Measurements from ENCODE around the gene CTR9.

Gene CTR9

DNA sequence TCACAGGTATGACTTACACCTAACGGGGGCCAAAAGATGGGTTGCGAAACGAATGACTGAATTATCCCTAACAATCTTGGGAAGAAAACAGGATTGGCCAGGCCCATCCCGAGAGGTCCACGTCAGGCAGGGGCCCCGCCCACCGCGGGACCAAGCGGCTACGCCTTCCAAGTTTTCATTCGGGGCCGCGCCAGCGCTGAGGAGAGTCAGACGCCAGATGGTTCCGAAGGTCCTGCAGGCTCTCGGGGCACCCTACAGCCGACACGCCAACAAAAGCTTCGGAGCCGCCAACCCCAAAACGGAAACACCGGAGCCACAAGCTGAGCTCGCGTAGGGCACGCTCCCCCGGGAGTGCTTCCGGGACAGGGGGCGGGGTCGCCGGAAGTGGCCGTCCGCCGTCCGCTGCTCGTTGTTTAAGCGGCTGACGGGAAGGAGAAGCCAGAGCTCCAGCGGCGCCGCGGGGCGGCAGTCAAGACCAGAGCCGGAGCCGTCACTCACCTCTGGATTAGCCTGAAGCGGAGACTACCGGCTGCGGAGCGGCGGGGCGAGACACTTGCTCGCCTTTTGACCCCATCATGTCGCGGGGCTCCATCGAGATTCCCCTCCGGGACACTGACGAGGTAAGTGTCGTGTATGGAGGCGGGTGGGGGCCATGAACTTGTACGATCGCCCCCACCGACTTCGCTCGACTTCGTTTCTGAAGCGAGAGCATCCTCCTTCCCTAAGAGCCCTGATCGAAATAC lies at the start of gene CTR9:
Gene CTR9, plus strand, starts transcription at position 409 of the 743 bp plus-strand sequence. Its CDS starts 167 bp downstream, at position 576.
- peak; percentile 98 for DNase-seq

DNA sequence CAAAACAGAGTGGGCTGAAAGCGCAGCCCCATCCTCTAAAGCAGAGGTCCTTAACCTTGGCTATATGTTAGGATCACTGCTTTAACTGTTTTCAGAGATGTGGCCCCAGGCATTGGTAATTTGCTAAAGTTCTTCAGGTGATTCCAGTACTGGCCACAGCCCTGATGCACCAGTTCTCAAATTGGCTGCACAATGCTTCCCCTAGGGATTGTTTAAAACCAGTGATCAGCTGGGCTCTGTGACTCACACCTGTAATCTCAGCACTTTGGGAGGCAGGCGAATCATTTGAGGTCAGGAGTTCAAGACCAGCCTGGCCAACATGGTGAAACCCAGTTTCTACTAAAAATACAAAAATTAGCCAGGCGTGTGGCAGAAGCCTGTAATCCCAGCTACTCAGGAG lies 49.1 kb upstream of the CTR9 start:
- no peak for DNase-seq

GRCh38 chr11:10708131-10708530 lies 42.9 kb upstream of the CTR9 start:
- DNase-seq: no peak

DNA sequence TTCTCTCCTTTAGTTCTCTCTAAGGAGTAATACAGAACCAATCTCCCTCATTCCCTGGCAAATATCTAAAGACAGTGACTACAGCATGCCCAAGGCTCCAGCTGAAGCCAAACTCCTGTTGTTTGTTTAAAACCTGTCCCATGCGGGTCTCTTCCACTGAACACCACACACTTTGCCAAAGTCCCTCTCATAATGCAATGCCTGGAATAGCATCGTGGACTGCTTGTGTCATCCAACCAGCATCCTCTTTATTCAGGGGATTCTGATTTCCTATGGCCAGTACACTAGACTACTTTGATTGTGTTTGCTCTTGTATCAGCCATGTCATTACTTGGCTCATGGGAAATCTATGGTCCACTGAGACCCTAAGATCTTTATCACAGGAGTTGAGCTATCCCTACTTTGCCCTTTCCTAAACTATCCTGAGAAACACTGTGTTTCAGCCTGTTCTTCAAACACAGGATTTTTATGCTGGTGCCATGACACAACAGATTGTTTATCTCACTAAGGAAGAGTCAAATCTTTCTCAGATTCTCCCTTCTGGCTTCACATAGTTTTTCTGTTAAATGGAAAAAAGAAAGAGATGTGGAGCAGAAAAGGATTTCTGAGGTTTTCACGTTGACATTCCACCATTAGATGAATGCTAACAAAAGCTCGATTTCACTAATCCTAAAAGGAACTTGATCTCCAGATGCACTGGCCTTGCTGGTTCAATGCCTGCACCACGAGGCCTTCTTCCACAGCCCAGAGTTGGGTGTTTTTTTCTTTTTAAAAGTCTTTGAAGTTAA lies 41.6 kb upstream of the CTR9 start:
- no peak for DNase-seq

DNA sequence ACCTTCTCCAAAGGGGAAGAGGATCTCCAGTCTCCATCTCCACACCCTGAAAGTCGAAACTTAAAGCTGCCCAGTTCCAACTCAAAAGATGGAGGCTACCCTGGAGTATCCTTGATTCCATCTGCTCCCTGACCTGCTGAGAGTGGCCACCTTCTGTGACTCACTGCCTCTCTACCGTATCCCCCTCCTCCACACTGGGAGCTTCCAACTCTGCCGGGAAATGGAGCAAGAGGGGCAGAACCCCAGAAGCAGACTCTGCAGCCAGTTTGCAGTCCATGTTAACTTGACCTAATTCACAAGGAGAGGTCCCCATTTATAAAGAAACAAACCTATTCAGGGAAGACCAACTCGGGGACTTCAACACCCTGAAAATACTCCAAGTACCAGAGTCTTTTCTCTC lies 35.5 kb upstream of the CTR9 start:
- DNase-seq: no peak

- DNase-seq: no peak
Measured at GRCh38 chr11:10716122-10716521, 34.9 kb upstream of the CTR9 start.

DNA sequence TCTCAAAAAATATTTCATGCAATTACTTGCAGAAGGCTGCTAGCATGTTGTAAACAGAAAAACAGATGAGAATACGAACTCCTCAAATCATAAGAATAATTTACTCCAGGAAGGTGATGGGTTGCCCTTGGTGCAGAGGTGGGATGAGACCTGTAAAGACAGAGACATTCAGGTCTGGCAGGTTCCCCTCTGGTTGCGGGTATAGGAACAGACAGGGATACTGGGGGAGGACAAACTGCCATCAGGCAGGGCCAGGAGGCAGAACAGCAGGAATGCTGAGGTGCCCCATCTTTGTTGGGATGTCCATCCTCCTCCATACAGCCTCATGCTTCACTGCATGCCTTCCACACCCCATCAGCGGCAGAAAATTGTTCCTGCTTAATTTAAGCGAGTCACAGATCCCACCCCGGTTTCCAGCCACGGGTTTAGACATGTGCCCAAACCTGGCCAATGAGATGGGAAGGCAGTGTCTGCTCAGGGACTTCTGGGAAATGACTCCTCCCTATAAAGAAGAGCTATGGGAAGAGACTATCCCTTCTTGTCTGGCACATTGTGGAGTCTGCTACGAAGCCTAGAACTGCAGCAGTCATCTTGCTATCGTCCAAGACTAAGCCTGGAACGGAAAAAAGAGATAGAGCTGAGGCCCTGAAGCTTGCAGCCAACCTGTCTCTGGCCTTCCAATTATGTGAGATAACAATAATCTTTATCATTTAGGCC lies 34.3 kb upstream of the CTR9 start:
- DNase-seq: no peak

DNA sequence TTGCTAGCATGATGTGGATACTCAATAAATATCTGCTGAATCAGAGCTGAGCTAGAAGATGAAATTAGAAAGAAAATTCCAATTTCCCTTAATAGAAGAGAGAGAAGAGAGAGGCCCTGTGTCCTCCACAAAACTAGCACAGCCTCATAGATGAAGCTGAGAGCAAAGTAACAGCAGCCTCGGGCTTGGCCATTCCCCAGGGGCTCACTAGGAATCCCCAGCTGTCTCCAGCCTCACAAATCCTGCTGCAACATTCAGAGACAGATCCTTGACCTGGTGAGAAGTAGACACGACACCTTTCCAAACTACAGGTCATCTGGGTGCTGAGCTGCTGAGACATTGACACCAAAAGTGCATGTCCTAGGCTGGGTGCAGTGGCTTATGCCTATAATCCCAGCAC lies 31.4 kb upstream of the CTR9 start:
- DNase-seq: no peak

DNA sequence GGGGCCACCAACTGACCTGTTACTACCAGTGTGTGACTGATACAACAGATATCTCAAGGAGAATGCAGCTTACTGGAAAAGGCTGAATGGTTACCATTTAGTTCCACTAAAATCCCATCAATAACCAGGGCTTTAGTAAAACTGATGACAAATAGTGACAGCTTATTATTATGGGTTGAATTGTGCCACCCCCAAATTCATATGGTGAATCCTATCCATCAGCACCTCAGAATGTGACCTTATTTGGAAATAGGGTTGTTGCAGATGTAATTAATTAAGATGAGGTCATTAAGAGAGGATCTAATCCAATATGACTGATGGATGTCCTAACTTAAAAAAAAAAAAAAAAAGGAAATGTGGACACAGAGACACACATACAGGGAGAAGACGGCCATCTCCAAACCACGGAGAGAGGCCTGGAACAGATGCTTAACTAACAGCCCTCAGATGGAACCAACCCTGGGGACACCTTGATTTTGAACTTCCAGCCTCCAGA lies 30.1 kb upstream of the CTR9 start:
- DNase-seq: no peak

DNA sequence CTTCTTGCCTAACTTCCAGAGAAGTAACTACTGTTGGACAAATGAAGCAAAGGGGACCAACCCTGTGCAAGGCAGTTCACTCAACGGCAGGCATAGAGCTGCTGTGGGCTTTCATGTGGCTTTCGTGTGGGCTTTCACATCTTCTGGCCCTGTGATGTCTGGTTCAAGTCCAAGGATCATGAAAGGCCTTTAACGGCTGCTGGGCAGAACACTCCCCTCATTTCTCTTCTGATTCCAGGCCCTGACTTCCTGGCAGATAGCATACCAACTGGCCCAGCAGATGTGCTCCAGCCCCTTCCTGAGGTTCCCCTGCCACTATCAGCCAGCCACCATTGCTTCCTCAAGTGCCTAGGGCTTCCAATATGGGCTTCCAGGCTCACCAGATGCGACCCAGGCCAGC lies 28.7 kb upstream of the CTR9 start:
- no peak for DNase-seq

- no peak for DNase-seq
Measured at GRCh38 chr11:10725114-10725906, 25.7 kb upstream of the CTR9 start.

DNA sequence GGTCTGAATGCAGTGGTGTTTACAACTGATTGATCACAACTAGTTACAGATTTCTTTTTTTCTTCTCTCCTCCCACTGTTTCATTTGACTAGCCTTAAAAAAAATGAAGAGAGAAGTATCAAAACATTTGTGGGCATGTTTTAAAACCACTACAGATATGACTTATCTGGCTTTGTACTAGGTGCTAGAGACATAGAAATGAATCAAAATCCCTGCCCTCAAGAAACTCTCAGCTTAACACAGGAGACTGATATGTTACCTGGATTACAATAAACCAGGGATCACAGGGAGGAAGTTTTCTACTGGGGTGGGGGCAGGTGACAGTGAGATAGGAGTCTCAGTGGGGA lies 25.2 kb upstream of the CTR9 start:
- DNase-seq: no peak

DNA sequence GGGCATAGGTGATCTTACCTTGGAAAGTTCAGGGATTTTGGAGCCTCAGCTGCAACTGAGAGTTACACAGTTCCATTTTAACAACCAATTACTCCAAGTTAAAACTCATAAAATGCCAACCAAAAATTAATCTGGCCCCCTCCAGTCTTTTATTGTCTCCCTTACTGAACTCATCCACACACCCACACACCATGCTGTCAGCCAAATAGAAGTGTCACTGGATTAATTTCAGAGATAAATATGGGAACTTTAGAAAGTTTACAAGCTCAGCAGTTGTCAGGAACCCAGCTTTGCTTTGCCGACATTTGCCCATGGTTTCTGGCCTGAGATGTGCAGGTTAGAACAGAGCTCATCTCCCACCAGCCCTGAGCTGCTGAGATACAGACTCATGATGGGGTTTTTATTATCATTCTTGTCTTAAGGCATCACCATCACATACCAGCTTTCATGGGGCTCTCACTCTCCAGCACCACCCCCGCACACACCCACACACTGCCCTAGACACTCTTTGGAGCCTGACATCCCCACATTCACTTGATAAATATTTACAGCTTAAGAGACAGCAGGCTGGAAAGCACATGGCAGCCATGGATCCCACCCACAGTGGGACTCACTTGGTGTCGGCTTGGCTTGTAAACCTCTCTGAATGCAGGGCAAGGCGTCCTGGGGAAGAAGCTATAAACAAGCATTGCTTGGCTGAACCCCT lies 23.7 kb upstream of the CTR9 start:
- no peak for DNase-seq

- DNase-seq: no peak
Measured at GRCh38 chr11:10728154-10728553, 22.9 kb upstream of the CTR9 start.

GRCh38 chr11:10728789-10729472 lies 22.1 kb upstream of the CTR9 start:
- no peak for DNase-seq

DNA sequence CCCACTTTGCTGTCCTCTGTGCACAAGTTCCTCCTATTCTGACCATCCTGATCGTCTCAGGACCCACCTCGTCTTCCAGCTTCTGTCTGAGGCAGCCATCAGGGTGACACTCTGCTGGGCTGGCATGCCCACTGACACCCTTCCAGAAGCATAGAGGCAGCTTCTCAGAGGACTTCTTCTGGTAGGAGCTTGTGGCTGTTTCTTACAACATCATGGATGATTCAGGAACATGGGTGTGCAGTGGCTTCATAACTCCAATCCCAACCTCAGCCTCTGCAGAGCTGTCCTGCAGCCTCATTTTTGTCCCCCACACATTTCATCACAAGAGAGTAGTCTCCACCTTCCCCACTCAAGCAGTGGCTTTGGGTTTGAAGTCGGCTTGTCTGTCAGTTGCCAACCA lies 20.9 kb upstream of the CTR9 start:
- no peak for DNase-seq

- no peak for DNase-seq
Measured at GRCh38 chr11:10731064-10731680, 19.9 kb upstream of the CTR9 start.

DNA sequence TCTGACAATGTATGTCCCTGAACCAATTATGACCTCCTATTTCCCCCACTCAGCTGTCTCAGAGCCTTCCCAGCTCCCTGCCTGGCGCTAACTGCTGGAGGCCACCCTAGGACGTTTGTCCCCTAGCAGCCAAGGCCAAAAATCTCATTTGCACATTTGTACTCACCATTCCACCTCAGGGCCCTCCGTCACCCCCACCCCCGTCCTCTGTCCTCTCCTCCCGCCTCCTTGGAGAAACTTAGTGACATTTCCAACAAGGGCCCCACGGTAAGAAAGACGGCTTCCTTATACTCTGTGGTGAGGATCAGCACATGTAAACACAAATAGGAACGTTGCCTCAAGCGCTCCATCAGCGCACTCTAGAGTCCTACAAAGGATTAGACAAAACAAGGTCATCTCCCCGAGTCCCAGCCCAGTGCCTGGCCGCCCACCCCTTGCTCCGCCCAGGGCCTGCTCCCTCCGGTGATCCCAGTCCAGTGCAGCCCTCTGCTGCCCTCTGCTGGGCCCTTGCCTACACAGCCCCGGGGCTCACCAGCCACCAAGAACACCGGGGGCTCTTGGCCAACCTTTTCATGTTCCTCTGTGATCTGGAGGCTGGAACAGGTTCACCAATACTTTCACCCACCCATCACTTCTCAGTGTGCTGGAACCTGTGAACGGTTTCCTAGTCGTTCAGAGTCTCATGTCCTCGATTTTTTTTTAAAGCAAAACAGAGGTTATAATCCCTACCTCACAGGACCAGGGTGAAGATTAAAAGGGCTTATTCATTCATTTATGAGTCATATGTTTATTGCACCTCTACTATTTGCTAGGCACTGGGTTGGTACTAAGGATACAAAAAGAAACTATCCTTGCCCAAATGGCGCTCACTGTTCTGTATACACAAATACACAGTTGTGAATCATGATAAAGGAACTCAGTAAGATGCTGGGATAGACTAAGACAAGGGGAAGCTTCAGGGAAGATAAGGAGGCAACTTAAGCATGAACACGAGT lies 15.3 kb upstream of the CTR9 start:
- DNase-seq: peak; percentile 91

- DNase-seq: no peak
Measured at GRCh38 chr11:10742460-10743208, 8.4 kb upstream of the CTR9 start.
